ENCODE measurements around the gene KDM4B.

The KDM4B gene

GRCh38 chr19:5127717-5128116, 158.8 kb downstream of the KDM4B start:
- no peak for DNase-seq

GRCh38 chr19:5128251-5128935, 159.5 kb downstream of the KDM4B start:
- DNase-seq = no peak

GRCh38 chr19:5128936-5129389, 160.1 kb downstream of the KDM4B start:
- no peak for DNase-seq

GRCh38 chr19:5129691-5130090, 160.8 kb downstream of the KDM4B start:
- DNase-seq = no peak

- no peak for DNase-seq
Measured at GRCh38 chr19:5130371-5131030, 161.6 kb downstream of the KDM4B start.

- DNase-seq = no peak
Measured at GRCh38 chr19:5131031-5131505, 162.2 kb downstream of the KDM4B start.

GRCh38 chr19:5131506-5132205, 162.7 kb downstream of the KDM4B start:
- no peak for DNase-seq

GRCh38 chr19:5132206-5132560, 163.3 kb downstream of the KDM4B start:
- no peak for DNase-seq

- no peak for DNase-seq
Measured at GRCh38 chr19:5132698-5133651, 164.1 kb downstream of the KDM4B start.

- DNase-seq = no peak
Measured at GRCh38 chr19:5133986-5134595, 165.2 kb downstream of the KDM4B start.

GRCh38 chr19:5134691-5135090, 165.8 kb downstream of the KDM4B start:
- no peak for DNase-seq

GRCh38 chr19:5136073-5136855, 167.4 kb downstream of the KDM4B start:
- no peak for DNase-seq

GRCh38 chr19:5137114-5137513, 168.2 kb downstream of the KDM4B start:
- no peak for DNase-seq

- no peak for DNase-seq
Measured at GRCh38 chr19:5137571-5138124, 168.7 kb downstream of the KDM4B start.

GRCh38 chr19:5138606-5139582, 170.0 kb downstream of the KDM4B start:
- no peak for DNase-seq

GRCh38 chr19:5139583-5140325, 170.8 kb downstream of the KDM4B start:
- no peak for DNase-seq

GRCh38 chr19:5141129-5141849, 172.4 kb downstream of the KDM4B start:
- no peak for DNase-seq
